HepG2 (cell line): ENCODE data around the gene CPNE1. TPM values are rescaled to one million over a fixed set of nuclear protein-coding genes. Genes with fewer than 3 reads are reported as not detected.

Source experiments
- CREBL2 ChIP-seq: sonication (generic); formaldehyde crosslinking; IDR thresholded peaks from 2 replicates; pipeline ENCODE4 v1.8.1; 2023; ENCODE audit warnings: missing genetic modification reagents, mild to moderate bottlenecking, borderline replicate concordance
- E2F2 ChIP-seq: sonication (generic); formaldehyde crosslinking; IDR thresholded peaks from 2 replicates; pipeline ENCODE4 v1.4.0; 2020; ENCODE audit warnings: missing genetic modification reagents, borderline replicate concordance
- GPN1 ChIP-seq: sonication (generic); formaldehyde crosslinking; IDR thresholded peaks from 2 replicates; pipeline ENCODE4 v1.5.1; 2020; ENCODE audit warnings: missing genetic modification reagents, borderline replicate concordance
- HOXA7 ChIP-seq: sonication (generic); formaldehyde crosslinking; IDR thresholded peaks from 2 replicates; pipeline ENCODE4 v1.8.1; 2022; ENCODE audit warnings: mild to moderate bottlenecking, missing genetic modification reagents, moderate library complexity
- MBNL3 ChIP-seq: fragments of 250-450 bp; sonication (Bioruptor Pico); conservative IDR thresholded peaks from 2 replicates; pipeline ENCODE4 v1.8.0; 2022; ENCODE audit warnings: mild to moderate bottlenecking, inconsistent platforms
- MTA1 ChIP-seq: sonication (generic); formaldehyde crosslinking; IDR thresholded peaks from 2 replicates; pipeline ENCODE4 v1.4.0; 2020; ENCODE audit warnings: missing genetic modification reagents, mild to moderate bottlenecking, borderline replicate concordance
- POGZ ChIP-seq: sonication (generic); formaldehyde crosslinking; IDR thresholded peaks from 2 replicates; pipeline ENCODE4 v1.4.0; 2020; ENCODE audit warnings: mild to moderate bottlenecking, missing genetic modification reagents
- SOX5 ChIP-seq: IDR thresholded peaks from 2 replicates; pipeline ENCODE4 v1.6.1; 2016; ENCODE audit warnings: borderline replicate concordance
- TERF1 ChIP-seq: sonication (generic); formaldehyde crosslinking; IDR thresholded peaks from 2 replicates; pipeline ENCODE4 v1.8.0; 2022; ENCODE audit warnings: mild to moderate bottlenecking, missing genetic modification reagents, moderate library complexity
- THAP9 ChIP-seq: sonication (generic); formaldehyde crosslinking; IDR thresholded peaks from 2 replicates; pipeline ENCODE4; 2020; ENCODE audit warnings: missing genetic modification reagents, mild to moderate bottlenecking, borderline replicate concordance
- ZBTB1 ChIP-seq: sonication (generic); formaldehyde crosslinking; IDR thresholded peaks from 2 replicates; pipeline ENCODE4 v1.4.0; 2020; ENCODE audit warnings: missing genetic modification reagents, borderline replicate concordance
- ZHX2 ChIP-seq, 2 experiments: sonication (generic) in 1 of 2; formaldehyde crosslinking in 1 of 2; IDR thresholded peaks; 2 replicates each; pipeline versions ENCODE4 v1.6.1 to v1.9.0; 2014 to 2022; ENCODE audit warnings: antibody characterized with exemption in 1 of 2, borderline replicate concordance in 1 of 2, inconsistent platforms in 1 of 2, low read depth in 1 of 2, missing genetic modification reagents in 1 of 2
- ZNF124 ChIP-seq: sonication (generic); formaldehyde crosslinking; IDR thresholded peaks from 2 replicates; pipeline ENCODE4 v1.4.0; 2020; ENCODE audit warnings: missing genetic modification reagents
- ZNF367 ChIP-seq: sonication (generic); formaldehyde crosslinking; IDR thresholded peaks from 2 replicates; pipeline ENCODE4 v1.4.0; 2020; ENCODE audit warnings: missing genetic modification reagents, borderline replicate concordance
- ZNF432 ChIP-seq: sonication (generic); formaldehyde crosslinking; IDR thresholded peaks from 2 replicates; pipeline ENCODE4 v1.5.0; 2020; ENCODE audit warnings: missing genetic modification reagents, mild to moderate bottlenecking, borderline replicate concordance
- polyA plus RNA-seq, 8 experiments: library from polyadenylated mRNA; depleted of rRNA in 3 of 8; stranded (reverse) in 7 of 8; unstranded in 1 of 8; fragments of >200 nt; fragmentation: Illumina TruSeq in 4 of 8; extraction: Trizol in 4 of 8; gene quantifications; 2 replicates each; pipeline versions ENCODE4 v1.2.1 to v1.2.3, GENCODE V29; 2011 to 2016; ENCODE audit warnings: low read depth in 4 of 8, missing spikeins in 1 of 8, mixed read lengths in 1 of 8; ENCODE audit not compliant: insufficient read depth in 1 of 8
- total RNA-seq, 5 experiments: library from RNA; depleted of rRNA; stranded (reverse); fragments of >200 nt; fragmentation: Illumina TruSeq; extraction: Trizol; gene quantifications; 2 replicates each; pipeline ENCODE4 v1.2.3, GENCODE V29; 2016; ENCODE audit warnings: low read depth in 1 of 5

Gene CPNE1
- total and polyA plus RNA-seq, 2 of the 13 experiments (the other 11 are each of a cell fraction or from before 2014, with no cell fraction given): 408 to 431 TPM

- 0 out of 2 replicates have a peak, but pooled peaks have one; percentile 78 for TF ChIP-seq GPN1 (CRISPR knock-in tag)
- no peak for TF ChIP-seq MBNL3 (CRISPR knock-in tag)
- 0 out of 2 replicates have a peak, but pooled peaks have one; percentile 88 for TF ChIP-seq CREBL2
- TF ChIP-seq ZNF432 (CRISPR knock-in tag): peak; percentile 93; the same call in 1 of the 2 replicates
- peak; percentile 97 for TF ChIP-seq ZNF124 (CRISPR knock-in tag)
- no peak for TF ChIP-seq HOXA7
- peak; percentile 98 for TF ChIP-seq MTA1
- TF ChIP-seq SOX5 (CRISPR knock-in tag): peak; percentile 45
- peak; percentile 91 for TF ChIP-seq POGZ
- no peak for TF ChIP-seq ZBTB1 (CRISPR knock-in tag)
- TF ChIP-seq E2F2 (CRISPR knock-in tag): 0 out of 2 replicates have a peak, but pooled peaks have one; percentile 21
- TF ChIP-seq TERF1: no peak
- TF ChIP-seq ZHX2 (IDR thresholded peaks at IDR 0.05; ENCODE audit: low read depth): 0 out of 2 replicates have a peak, but pooled peaks have one; percentile 50
- peak; percentile 49; the same call in 1 of the 2 replicates for TF ChIP-seq ZHX2 (CRISPR knock-in tag; IDR thresholded peaks at IDR 0.05; ENCODE audit: borderline replicate concordance)
- peak; percentile 87 for TF ChIP-seq THAP9 (CRISPR knock-in tag)
- 0 out of 2 replicates have a peak, but pooled peaks have one; percentile 61 for TF ChIP-seq ZNF367 (CRISPR knock-in tag)
These were observed 45.3 kb downstream of the CPNE1 start (continued) for GRCh38 chr20:35619196-35620095.
